ENCODE measurements around the gene SNED1. TPM values are rescaled to one million over a fixed set of nuclear protein-coding genes. Genes with fewer than 3 reads are reported as not detected.

The SNED1 gene
- total and polyA plus RNA-seq, 2 experiments from 2014 or later, result 1.5 to 2.8 TPM

DNA sequence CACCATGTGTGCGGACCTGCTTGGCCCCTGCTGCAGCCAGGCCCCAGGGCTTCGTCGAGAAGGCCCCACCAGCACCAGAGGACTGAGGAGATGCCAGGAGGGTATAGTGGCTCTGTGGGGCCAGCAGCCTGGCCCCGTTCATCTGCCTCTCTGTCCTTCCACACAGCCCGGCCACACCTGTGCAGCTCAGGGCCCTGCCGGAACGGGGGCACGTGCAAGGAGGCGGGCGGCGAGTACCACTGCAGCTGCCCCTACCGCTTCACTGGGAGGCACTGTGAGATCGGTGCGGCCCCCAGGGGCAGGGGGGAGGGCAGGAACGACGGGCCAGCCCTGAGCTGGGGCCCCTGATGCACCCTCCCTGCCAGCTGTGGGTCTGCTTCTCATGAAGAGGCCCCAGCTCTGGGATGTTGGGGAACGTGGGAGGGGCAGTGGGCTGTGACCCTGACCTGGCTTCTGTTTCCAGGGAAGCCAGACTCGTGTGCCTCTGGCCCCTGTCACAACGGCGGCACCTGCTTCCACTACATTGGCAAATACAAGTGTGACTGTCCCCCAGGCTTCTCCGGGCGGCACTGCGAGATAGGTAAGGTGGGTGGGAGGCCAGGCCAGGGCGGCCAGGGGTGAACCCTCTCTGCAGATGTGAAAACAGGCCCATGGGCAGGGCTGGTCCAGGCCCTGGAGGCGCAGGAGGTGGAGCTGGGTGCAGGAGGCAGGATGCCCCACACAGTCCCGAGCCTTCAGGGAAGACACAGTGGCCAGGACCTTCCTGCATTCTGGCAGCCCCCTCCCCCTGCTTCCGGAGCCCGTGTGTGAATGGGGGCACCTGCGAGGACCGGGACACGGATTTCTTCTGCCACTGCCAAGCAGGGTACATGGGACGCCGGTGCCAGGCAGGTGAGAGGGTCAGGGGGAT, 53.4 kb downstream of the SNED1 start:
- Histone ChIP-seq H3K36me3 (ENCODE audit: insufficient read depth) (no peaks in the 10 kb centered on the region), H2AFZ (no peak overlapping the region), H3F3A (replicated peaks; ENCODE audit: low read depth) (no peaks in the 10 kb centered on the region), H3K9me2 (ENCODE audit: insufficient read depth) (no peaks in the 10 kb centered on the region; the same call in 1 of the 2 replicates), H3K27ac (ENCODE audit: low read depth) (no peak overlapping the region), H3K4me3 (no peak overlapping the region), H3K27me3 (ENCODE audit: insufficient read depth) (no peaks in the 10 kb centered on the region), H3K4me1 (ENCODE audit: insufficient read depth) (no peaks in the 10 kb centered on the region), H4K20me1 (replicated peaks; ENCODE audit: insufficient read depth) (0 out of 2 replicates have a peak, but pooled peaks cover 2% of the 10 kb centered on the region), H3K79me2 (replicated peaks; ENCODE audit: insufficient read depth) (no peaks in the 10 kb centered on the region), H3K4me2 (no peak overlapping the region)
- Mint-ChIP-seq H3K4me3 (no peak overlapping the region), H3K36me3 (ENCODE audit: low read depth) (no peaks in the 10 kb centered on the region), H3K27me3 (ENCODE audit: insufficient read depth, low read depth, poor library complexity) (peaks cover 2% of the 10 kb centered on the region), H3K4me1 (no peaks in the 10 kb centered on the region), H3K9me3 (no peaks in the 10 kb centered on the region), H3K27ac (no peak overlapping the region)
- TF ChIP-seq EZH2phosphoT487 (IDR thresholded peaks at IDR 0.05; ENCODE audit: unreplicated experiment), result no peak
- TF ChIP-seq CREB1 (CRISPR knock-in tag; IDR thresholded peaks at IDR 0.05; ENCODE audit: low read depth), result no peak
- no peak for TF ChIP-seq ZNF331 (CRISPR knock-in tag; IDR thresholded peaks at IDR 0.05; ENCODE audit: low read depth)
- TF ChIP-seq, protein P1, sequence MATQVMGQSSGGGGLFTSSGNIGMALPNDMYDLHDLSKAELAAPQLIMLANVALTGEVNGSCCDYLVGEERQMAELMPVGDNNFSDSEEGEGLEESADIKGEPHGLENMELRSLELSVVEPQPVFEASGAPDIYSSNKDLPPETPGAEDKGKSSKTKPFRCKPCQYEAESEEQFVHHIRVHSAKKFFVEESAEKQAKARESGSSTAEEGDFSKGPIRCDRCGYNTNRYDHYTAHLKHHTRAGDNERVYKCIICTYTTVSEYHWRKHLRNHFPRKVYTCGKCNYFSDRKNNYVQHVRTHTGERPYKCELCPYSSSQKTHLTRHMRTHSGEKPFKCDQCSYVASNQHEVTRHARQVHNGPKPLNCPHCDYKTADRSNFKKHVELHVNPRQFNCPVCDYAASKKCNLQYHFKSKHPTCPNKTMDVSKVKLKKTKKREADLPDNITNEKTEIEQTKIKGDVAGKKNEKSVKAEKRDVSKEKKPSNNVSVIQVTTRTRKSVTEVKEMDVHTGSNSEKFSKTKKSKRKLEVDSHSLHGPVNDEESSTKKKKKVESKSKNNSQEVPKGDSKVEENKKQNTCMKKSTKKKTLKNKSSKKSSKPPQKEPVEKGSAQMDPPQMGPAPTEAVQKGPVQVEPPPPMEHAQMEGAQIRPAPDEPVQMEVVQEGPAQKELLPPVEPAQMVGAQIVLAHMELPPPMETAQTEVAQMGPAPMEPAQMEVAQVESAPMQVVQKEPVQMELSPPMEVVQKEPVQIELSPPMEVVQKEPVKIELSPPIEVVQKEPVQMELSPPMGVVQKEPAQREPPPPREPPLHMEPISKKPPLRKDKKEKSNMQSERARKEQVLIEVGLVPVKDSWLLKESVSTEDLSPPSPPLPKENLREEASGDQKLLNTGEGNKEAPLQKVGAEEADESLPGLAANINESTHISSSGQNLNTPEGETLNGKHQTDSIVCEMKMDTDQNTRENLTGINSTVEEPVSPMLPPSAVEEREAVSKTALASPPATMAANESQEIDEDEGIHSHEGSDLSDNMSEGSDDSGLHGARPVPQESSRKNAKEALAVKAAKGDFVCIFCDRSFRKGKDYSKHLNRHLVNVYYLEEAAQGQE (IDR thresholded peaks at IDR 0.05; ENCODE audit: unreplicated experiment), result no peak
- TF ChIP-seq, protein P2, sequence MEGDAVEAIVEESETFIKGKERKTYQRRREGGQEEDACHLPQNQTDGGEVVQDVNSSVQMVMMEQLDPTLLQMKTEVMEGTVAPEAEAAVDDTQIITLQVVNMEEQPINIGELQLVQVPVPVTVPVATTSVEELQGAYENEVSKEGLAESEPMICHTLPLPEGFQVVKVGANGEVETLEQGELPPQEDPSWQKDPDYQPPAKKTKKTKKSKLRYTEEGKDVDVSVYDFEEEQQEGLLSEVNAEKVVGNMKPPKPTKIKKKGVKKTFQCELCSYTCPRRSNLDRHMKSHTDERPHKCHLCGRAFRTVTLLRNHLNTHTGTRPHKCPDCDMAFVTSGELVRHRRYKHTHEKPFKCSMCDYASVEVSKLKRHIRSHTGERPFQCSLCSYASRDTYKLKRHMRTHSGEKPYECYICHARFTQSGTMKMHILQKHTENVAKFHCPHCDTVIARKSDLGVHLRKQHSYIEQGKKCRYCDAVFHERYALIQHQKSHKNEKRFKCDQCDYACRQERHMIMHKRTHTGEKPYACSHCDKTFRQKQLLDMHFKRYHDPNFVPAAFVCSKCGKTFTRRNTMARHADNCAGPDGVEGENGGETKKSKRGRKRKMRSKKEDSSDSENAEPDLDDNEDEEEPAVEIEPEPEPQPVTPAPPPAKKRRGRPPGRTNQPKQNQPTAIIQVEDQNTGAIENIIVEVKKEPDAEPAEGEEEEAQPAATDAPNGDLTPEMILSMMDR (conservative IDR thresholded peaks at IDR 0.05; ENCODE audit: low read depth in 2 of 2), result no peak
- TF ChIP-seq ZNF114 (CRISPR knock-in tag; IDR thresholded peaks at IDR 0.05), result no peak
- TF ChIP-seq, protein P3, sequence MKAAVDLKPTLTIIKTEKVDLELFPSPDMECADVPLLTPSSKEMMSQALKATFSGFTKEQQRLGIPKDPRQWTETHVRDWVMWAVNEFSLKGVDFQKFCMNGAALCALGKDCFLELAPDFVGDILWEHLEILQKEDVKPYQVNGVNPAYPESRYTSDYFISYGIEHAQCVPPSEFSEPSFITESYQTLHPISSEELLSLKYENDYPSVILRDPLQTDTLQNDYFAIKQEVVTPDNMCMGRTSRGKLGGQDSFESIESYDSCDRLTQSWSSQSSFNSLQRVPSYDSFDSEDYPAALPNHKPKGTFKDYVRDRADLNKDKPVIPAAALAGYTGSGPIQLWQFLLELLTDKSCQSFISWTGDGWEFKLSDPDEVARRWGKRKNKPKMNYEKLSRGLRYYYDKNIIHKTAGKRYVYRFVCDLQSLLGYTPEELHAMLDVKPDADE (IDR thresholded peaks at IDR 0.05), result no peak
- TF ChIP-seq JUNB (IDR thresholded peaks at IDR 0.05; ENCODE audit: unreplicated experiment), result no peak
- TF ChIP-seq STAT1 (IDR thresholded peaks at IDR 0.05; ENCODE audit: unreplicated experiment), result no peak
- no peak for TF ChIP-seq EZH2 (IDR thresholded peaks at IDR 0.05; ENCODE audit: low read depth, unreplicated experiment)
- TF ChIP-seq POLR2AphosphoS5 (IDR thresholded peaks at IDR 0.05; ENCODE audit: low read depth), result no peak
- TF ChIP-seq NANOG (IDR thresholded peaks at IDR 0.05; ENCODE audit: borderline replicate concordance), result no peak
- TF ChIP-seq, protein P4, sequence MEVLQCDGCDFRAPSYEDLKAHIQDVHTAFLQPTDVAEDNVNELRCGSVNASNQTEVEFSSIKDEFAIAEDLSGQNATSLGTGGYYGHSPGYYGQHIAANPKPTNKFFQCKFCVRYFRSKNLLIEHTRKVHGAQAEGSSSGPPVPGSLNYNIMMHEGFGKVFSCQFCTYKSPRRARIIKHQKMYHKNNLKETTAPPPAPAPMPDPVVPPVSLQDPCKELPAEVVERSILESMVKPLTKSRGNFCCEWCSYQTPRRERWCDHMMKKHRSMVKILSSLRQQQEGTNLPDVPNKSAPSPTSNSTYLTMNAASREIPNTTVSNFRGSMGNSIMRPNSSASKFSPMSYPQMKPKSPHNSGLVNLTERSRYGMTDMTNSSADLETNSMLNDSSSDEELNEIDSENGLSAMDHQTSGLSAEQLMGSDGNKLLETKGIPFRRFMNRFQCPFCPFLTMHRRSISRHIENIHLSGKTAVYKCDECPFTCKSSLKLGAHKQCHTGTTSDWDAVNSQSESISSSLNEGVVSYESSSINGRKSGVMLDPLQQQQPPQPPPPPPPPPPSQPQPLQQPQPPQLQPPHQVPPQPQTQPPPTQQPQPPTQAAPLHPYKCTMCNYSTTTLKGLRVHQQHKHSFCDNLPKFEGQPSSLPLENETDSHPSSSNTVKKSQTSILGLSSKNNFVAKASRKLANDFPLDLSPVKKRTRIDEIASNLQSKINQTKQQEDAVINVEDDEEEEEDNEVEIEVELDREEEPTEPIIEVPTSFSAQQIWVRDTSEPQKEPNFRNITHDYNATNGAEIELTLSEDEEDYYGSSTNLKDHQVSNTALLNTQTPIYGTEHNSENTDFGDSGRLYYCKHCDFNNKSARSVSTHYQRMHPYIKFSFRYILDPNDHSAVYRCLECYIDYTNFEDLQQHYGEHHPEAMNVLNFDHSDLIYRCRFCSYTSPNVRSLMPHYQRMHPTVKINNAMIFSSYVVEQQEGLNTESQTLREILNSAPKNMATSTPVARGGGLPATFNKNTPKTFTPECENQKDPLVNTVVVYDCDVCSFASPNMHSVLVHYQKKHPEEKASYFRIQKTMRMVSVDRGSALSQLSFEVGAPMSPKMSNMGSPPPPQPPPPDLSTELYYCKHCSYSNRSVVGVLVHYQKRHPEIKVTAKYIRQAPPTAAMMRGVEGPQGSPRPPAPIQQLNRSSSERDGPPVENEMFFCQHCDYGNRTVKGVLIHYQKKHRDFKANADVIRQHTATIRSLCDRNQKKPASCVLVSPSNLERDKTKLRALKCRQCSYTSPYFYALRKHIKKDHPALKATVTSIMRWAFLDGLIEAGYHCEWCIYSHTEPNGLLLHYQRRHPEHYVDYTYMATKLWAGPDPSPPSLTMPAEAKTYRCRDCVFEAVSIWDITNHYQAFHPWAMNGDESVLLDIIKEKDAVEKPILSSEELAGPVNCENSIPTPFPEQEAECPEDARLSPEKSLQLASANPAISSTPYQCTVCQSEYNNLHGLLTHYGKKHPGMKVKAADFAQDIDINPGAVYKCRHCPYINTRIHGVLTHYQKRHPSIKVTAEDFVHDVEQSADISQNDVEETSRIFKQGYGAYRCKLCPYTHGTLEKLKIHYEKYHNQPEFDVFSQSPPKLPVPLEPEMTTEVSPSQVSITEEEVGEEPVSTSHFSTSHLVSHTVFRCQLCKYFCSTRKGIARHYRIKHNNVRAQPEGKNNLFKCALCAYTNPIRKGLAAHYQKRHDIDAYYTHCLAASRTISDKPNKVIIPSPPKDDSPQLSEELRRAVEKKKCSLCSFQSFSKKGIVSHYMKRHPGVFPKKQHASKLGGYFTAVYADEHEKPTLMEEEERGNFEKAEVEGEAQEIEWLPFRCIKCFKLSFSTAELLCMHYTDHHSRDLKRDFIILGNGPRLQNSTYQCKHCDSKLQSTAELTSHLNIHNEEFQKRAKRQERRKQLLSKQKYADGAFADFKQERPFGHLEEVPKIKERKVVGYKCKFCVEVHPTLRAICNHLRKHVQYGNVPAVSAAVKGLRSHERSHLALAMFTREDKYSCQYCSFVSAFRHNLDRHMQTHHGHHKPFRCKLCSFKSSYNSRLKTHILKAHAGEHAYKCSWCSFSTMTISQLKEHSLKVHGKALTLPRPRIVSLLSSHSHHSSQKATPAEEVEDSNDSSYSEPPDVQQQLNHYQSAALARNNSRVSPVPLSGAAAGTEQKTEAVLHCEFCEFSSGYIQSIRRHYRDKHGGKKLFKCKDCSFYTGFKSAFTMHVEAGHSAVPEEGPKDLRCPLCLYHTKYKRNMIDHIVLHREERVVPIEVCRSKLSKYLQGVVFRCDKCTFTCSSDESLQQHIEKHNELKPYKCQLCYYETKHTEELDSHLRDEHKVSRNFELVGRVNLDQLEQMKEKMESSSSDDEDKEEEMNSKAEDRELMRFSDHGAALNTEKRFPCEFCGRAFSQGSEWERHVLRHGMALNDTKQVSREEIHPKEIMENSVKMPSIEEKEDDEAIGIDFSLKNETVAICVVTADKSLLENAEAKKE (CRISPR knock-in tag; IDR thresholded peaks at IDR 0.05), result no peak
- DNase-seq (ENCODE audit: low spot score) (no peak), ATAC-seq (no peak)

Measured in GM23338 (cell line).